ENCODE results near the gene FEN1. TPM values are rescaled to one million over a fixed set of nuclear protein-coding genes. Genes with fewer than 3 reads are reported as not detected.

Gene FEN1
- total RNA-seq, 4 donors from 2014 or later: 5.0 to 10.2 (median 7.5) TPM

DNA sequence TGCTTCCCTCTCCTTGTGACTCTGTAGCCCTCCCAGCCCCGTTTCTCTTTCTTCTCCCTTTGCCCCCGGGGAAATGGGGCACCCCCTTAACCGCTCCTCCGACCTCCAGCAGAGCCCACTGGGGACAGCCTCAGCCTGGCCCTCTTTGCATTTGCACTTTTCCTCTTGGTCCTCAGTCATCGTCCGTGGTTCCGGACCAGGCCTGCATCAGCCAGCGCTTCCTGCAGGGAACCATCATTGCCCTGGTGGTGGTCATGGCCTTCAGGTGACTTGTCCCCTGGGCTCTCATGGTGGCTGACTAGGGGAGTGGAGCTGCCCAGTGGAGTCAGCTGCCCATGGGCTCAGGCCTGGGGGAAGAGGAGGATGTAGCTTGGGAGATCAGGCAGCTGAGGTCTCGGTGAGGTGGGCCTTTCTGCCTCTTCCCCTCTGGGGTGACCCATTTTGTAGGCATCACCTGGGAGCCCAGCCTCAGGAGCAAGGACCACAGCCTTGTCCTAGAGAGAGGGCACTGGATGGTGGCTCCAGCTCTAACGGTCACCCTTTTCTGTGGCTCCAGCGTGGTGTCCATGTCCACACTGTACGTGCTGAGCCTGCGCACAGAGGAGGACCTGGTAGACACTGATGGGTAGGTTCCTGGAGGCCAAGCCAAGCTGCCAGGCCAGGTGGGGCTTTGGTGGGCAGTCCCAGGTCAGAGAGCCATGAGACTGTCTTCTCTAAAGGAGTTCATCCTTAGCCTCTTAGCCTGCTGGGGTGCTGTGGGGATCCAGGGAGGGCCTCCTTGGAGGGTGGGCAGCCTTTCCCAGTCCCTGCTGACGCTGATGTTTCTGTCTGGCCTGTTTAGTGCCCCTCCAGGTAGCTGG, 12.8 kb upstream of the FEN1 start:
- TF ChIP-seq, protein P1, sequence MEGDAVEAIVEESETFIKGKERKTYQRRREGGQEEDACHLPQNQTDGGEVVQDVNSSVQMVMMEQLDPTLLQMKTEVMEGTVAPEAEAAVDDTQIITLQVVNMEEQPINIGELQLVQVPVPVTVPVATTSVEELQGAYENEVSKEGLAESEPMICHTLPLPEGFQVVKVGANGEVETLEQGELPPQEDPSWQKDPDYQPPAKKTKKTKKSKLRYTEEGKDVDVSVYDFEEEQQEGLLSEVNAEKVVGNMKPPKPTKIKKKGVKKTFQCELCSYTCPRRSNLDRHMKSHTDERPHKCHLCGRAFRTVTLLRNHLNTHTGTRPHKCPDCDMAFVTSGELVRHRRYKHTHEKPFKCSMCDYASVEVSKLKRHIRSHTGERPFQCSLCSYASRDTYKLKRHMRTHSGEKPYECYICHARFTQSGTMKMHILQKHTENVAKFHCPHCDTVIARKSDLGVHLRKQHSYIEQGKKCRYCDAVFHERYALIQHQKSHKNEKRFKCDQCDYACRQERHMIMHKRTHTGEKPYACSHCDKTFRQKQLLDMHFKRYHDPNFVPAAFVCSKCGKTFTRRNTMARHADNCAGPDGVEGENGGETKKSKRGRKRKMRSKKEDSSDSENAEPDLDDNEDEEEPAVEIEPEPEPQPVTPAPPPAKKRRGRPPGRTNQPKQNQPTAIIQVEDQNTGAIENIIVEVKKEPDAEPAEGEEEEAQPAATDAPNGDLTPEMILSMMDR (IDR thresholded peaks at IDR 0.05): no peak
- no peak for TF ChIP-seq EP300 (IDR thresholded peaks at IDR 0.05)
- no peak for TF ChIP-seq POLR2AphosphoS5 (IDR thresholded peaks at IDR 0.05)
- no peak for TF ChIP-seq POLR2A (IDR thresholded peaks at IDR 0.05; ENCODE audit: low read depth)
- DNase-seq (ENCODE audit: extremely low spot score): no peak
- Histone ChIP-seq H3K4me1 (peaks cover 9 to 15% (median 13%) of the 10 kb centered on the region in 4 donors), H3K27ac (replicated peaks in 1 of 4) (no peak overlapping the region), H3K36me3 (peaks cover 0 to 31% (median 21%) of the 10 kb centered on the region in 4 donors), H3K9me3 (no peaks in the 10 kb centered on the region), H3K27me3 (peaks cover 0 to 7% (median 0%) of the 10 kb centered on the region in 4 donors), H3K4me3 (no peak overlapping the region)
- WGBS: 87% methylated on average over 14 of the region's 14 CpGs
- intact Hi-C loops (cut with DNase I): no loop called here

DNA sequence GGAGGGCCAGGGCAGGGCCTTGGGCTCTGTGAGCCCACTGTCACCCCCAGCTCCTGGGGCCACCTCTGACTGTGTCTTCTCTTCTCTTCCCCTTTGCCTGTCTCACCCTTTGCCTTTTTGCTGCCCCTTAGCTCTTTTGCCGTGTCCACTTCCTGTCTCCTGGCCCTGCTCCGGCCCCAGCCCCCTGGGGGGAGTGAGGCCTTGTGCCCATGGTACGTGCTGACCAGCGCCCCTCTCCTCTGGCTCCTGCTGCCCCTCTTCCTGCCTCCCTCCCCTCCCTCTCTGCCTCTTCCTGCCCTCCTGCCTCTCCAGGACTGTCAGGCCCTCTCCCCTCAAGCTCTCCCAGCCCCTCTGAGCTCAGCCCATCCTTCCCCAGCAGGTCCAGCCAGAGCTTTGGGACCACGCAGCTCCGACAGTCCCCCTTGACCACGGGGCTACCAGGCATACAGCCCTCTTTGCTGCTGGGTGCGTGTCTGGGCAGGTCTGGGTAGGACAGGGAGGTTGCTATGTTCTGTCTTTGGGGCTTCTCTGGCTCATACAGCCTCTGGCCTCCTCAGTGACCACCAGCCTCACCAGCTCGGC, 12.0 kb upstream of the FEN1 start:
- H3K9me3 ChIP-seq: no peaks in the 10 kb centered on the region
- H3K27ac ChIP-seq (replicated peaks in 1 of 4): no peak overlapping the region
- H3K36me3 ChIP-seq: peaks cover 3 to 39% (median 28%) of the 10 kb centered on the region in 4 donors
- intact Hi-C loops (cut with DNase I): no loop called here
- peaks cover 0 to 7% (median 0%) of the 10 kb centered on the region in 4 donors for H3K27me3 ChIP-seq
- DNase-seq (ENCODE audit: extremely low spot score): no peak
- H3K4me3 ChIP-seq: no peak overlapping the region
- WGBS: 79% methylated on average over 9 of the region's 9 CpGs
- H3K4me1 ChIP-seq: peaks cover 9 to 15% (median 13%) of the 10 kb centered on the region in 4 donors
- TF ChIP-seq POLR2A (IDR thresholded peaks at IDR 0.05; ENCODE audit: low read depth) (no peak), POLR2AphosphoS5 (IDR thresholded peaks at IDR 0.05) (no peak), EP300 (IDR thresholded peaks at IDR 0.05) (no peak)
- TF ChIP-seq, protein P1 (IDR thresholded peaks at IDR 0.05): no peak

DNA sequence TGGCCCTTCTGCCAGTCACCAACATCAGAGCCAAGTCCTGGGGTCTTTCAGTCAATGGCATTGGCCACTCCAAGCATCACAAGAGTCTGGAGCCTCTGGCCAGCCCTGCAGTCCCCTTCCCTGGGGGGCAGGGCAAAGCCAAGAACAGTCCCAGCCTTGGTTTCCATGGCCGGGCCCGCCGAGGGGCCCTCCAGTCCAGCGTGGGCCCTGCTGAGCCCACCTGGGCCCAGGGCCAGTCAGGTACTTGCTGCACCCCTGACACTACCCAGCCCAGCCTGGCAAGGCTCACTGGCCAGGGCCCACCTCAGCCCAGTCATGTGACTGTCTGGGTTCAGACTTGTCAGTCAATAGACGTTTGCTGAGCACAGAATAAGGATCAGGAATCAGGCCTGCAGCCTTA, 11.1 kb upstream of the FEN1 start:
- Histone ChIP-seq H3K9me3 (no peaks in the 10 kb centered on the region), H3K27ac (replicated peaks in 1 of 4) (no peak overlapping the region), H3K27me3 (peaks cover 0 to 7% (median 0%) of the 10 kb centered on the region in 4 donors), H3K4me1 (peaks cover 9 to 15% (median 13%) of the 10 kb centered on the region in 4 donors), H3K4me3 (no peak overlapping the region), H3K36me3 (peaks cover 10 to 48% (median 37%) of the 10 kb centered on the region in 4 donors)
- intact Hi-C loops (cut with DNase I): no loop called here
- WGBS: no CpG with 5 or more reads among the region's 5 CpGs
- no peak for TF ChIP-seq POLR2A (IDR thresholded peaks at IDR 0.05; ENCODE audit: low read depth)
- no peak for TF ChIP-seq EP300 (IDR thresholded peaks at IDR 0.05)
- TF ChIP-seq, protein P1 (IDR thresholded peaks at IDR 0.05): no peak
- TF ChIP-seq POLR2AphosphoS5 (IDR thresholded peaks at IDR 0.05): no peak
- no peak for DNase-seq (ENCODE audit: extremely low spot score)

DNA sequence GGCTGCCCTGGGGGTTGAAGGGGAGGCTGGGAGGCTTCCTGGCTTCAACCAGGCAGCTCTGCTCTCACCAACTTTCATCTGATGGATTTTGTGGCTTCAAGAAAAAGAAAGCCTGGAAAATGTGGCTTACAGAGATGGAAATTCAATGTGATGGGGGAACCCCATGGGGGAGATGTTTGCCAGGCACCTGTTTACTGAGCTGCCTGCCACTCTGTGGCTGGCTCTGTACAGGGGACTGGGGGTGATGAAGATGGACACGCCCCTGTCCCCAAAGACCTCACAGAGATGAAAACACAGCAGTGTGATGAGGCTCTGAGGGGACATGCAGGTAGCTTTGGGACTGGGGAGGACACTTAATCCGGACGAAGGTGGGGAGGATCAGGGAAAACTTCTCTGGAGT, 10.4 kb upstream of the FEN1 start:
- Histone ChIP-seq H3K36me3 (peaks cover 17 to 55% (median 44%) of the 10 kb centered on the region in 4 donors), H3K9me3 (no peaks in the 10 kb centered on the region), H3K4me1 (peaks cover 4 to 8% (median 7%) of the 10 kb centered on the region in 4 donors), H3K27me3 (peaks cover 0 to 4% (median 0%) of the 10 kb centered on the region in 4 donors), H3K27ac (replicated peaks in 1 of 4) (no peak overlapping the region), H3K4me3 (no peak overlapping the region)
- intact Hi-C loops (cut with DNase I): no loop called here
- DNase-seq (ENCODE audit: extremely low spot score): no peak
- 76% methylated on average over 3 of the region's 3 CpGs for WGBS
- TF ChIP-seq, protein P1 (IDR thresholded peaks at IDR 0.05): no peak
- no peak for TF ChIP-seq POLR2AphosphoS5 (IDR thresholded peaks at IDR 0.05)
- no peak for TF ChIP-seq POLR2A (IDR thresholded peaks at IDR 0.05; ENCODE audit: low read depth)
- TF ChIP-seq EP300 (IDR thresholded peaks at IDR 0.05): no peak

Measured in esophagus muscularis mucosa (tissue), 4 donors.